ENCODE measurements around the gene SREBF2. TPM values are rescaled to one million over a fixed set of nuclear protein-coding genes. Genes with fewer than 3 reads are reported as not detected.

SREBF2 gene
- total and polyA plus RNA-seq, 2 of the 13 experiments (the other 11 are each of a cell fraction or from before 2014, with no cell fraction given) = 53.8 to 72.6 TPM

DNA sequence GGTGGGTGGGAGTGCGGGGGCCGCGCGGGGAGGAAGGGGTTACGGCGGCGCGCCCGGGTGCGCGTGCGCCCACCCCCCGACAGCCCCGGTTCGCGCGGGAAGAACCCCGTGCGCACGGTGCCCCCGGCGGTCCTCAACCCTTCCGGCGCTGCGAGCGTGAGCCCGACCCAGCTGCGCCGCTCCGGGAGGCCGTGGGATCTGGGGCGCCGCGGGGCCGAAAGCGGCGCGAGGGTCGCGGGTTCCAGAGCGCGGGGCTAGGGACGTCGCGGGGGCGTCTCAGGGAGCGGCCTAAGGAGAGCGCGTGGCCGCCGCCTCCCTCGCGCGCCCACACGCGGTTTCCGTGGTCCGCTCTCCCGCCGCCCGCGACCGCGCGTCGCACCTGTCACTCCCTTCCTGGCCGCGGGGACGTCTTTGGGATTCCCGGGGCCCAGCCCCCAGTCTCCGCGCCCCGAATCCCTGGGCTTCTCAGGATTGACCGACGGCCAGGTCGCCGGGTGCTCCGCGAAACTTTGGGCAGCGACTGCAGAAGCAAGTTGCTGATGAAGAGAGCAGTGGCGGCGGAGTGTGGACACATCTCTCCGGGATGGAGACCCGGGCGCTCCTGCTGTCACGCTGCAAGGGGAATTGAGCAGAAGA is 582 bp downstream of the SREBF2 start (continued):
- TF ChIP-seq, protein P1, sequence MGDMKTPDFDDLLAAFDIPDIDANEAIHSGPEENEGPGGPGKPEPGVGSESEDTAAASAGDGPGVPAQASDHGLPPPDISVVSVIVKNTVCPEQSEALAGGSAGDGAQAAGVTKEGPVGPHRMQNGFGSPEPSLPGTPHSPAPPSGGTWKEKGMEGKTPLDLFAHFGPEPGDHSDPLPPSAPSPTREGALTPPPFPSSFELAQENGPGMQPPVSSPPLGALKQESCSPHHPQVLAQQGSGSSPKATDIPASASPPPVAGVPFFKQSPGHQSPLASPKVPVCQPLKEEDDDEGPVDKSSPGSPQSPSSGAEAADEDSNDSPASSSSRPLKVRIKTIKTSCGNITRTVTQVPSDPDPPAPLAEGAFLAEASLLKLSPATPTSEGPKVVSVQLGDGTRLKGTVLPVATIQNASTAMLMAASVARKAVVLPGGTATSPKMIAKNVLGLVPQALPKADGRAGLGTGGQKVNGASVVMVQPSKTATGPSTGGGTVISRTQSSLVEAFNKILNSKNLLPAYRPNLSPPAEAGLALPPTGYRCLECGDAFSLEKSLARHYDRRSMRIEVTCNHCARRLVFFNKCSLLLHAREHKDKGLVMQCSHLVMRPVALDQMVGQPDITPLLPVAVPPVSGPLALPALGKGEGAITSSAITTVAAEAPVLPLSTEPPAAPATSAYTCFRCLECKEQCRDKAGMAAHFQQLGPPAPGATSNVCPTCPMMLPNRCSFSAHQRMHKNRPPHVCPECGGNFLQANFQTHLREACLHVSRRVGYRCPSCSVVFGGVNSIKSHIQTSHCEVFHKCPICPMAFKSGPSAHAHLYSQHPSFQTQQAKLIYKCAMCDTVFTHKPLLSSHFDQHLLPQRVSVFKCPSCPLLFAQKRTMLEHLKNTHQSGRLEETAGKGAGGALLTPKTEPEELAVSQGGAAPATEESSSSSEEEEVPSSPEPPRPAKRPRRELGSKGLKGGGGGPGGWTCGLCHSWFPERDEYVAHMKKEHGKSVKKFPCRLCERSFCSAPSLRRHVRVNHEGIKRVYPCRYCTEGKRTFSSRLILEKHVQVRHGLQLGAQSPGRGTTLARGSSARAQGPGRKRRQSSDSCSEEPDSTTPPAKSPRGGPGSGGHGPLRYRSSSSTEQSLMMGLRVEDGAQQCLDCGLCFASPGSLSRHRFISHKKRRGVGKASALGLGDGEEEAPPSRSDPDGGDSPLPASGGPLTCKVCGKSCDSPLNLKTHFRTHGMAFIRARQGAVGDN (CRISPR knock-in tag; IDR thresholded peaks at IDR 0.05) = peak; percentile 78
- TF ChIP-seq POLR2A (IDR thresholded peaks at IDR 0.05; ENCODE audit: insufficient read depth in 1 of 2, low read depth in 2 of 2, low read length in 2 of 2) (0 out of 4 replicates have a peak, but pooled peaks of 1 of the 2 experiments have one; percentile 25), KLF13 (CRISPR knock-in tag; IDR thresholded peaks at IDR 0.05) (no peak), NRL (CRISPR knock-in tag; IDR thresholded peaks at IDR 0.05; ENCODE audit: borderline replicate concordance) (no peak; the same call in 1 of the 2 replicates), ZNF251 (CRISPR knock-in tag; IDR thresholded peaks at IDR 0.05) (no peak), NR1H2 (CRISPR knock-in tag; IDR thresholded peaks at IDR 0.05; ENCODE audit: borderline replicate concordance, low read depth) (peak; percentile 80; the same call in 1 of the 2 replicates), ZNF883 (CRISPR knock-in tag; IDR thresholded peaks at IDR 0.05; ENCODE audit: not compliant biosample characterization) (peak; percentile 30), TMF1 (CRISPR knock-in tag; IDR thresholded peaks at IDR 0.05; ENCODE audit: low read depth) (peak; percentile 81; the same call in 1 of the 2 replicates)
- TF ChIP-seq, protein P2, sequence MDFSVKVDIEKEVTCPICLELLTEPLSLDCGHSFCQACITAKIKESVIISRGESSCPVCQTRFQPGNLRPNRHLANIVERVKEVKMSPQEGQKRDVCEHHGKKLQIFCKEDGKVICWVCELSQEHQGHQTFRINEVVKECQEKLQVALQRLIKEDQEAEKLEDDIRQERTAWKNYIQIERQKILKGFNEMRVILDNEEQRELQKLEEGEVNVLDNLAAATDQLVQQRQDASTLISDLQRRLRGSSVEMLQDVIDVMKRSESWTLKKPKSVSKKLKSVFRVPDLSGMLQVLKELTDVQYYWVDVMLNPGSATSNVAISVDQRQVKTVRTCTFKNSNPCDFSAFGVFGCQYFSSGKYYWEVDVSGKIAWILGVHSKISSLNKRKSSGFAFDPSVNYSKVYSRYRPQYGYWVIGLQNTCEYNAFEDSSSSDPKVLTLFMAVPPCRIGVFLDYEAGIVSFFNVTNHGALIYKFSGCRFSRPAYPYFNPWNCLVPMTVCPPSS (IDR thresholded peaks at IDR 0.05) = no peak
- TF ChIP-seq, protein P3, sequence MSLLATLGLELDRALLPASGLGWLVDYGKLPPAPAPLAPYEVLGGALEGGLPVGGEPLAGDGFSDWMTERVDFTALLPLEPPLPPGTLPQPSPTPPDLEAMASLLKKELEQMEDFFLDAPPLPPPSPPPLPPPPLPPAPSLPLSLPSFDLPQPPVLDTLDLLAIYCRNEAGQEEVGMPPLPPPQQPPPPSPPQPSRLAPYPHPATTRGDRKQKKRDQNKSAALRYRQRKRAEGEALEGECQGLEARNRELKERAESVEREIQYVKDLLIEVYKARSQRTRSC (CRISPR knock-in tag; IDR thresholded peaks at IDR 0.05; ENCODE audit: low read depth) = 0 out of 2 replicates have a peak, but pooled peaks have one; percentile 48
- TF ChIP-seq, protein P4, sequence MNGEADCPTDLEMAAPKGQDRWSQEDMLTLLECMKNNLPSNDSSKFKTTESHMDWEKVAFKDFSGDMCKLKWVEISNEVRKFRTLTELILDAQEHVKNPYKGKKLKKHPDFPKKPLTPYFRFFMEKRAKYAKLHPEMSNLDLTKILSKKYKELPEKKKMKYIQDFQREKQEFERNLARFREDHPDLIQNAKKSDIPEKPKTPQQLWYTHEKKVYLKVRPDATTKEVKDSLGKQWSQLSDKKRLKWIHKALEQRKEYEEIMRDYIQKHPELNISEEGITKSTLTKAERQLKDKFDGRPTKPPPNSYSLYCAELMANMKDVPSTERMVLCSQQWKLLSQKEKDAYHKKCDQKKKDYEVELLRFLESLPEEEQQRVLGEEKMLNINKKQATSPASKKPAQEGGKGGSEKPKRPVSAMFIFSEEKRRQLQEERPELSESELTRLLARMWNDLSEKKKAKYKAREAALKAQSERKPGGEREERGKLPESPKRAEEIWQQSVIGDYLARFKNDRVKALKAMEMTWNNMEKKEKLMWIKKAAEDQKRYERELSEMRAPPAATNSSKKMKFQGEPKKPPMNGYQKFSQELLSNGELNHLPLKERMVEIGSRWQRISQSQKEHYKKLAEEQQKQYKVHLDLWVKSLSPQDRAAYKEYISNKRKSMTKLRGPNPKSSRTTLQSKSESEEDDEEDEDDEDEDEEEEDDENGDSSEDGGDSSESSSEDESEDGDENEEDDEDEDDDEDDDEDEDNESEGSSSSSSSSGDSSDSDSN (CRISPR knock-in tag; IDR thresholded peaks at IDR 0.05) = peak; percentile 51; the same call in 1 of the 2 replicates
- TF ChIP-seq, protein P5, sequence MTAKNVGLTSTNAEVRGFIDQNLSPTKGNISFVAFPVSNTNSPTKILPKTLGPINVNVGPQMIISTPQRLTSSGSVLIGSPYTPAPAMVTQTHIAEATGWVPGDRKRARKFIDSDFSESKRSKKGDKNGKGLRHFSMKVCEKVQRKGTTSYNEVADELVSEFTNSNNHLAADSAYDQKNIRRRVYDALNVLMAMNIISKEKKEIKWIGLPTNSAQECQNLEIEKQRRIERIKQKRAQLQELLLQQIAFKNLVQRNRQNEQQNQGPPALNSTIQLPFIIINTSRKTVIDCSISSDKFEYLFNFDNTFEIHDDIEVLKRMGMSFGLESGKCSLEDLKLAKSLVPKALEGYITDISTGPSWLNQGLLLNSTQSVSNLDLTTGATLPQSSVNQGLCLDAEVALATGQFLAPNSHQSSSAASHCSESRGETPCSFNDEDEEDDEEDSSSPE (CRISPR knock-in tag; IDR thresholded peaks at IDR 0.05) = peak; percentile 47; the same call in 1 of the 2 replicates
- TF ChIP-seq, protein P6, sequence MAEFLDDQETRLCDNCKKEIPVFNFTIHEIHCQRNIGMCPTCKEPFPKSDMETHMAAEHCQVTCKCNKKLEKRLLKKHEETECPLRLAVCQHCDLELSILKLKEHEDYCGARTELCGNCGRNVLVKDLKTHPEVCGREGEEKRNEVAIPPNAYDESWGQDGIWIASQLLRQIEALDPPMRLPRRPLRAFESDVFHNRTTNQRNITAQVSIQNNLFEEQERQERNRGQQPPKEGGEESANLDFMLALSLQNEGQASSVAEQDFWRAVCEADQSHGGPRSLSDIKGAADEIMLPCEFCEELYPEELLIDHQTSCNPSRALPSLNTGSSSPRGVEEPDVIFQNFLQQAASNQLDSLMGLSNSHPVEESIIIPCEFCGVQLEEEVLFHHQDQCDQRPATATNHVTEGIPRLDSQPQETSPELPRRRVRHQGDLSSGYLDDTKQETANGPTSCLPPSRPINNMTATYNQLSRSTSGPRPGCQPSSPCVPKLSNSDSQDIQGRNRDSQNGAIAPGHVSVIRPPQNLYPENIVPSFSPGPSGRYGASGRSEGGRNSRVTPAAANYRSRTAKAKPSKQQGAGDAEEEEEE (CRISPR knock-in tag; IDR thresholded peaks at IDR 0.05; ENCODE audit: borderline replicate concordance) = no peak
- TF ChIP-seq, protein P7, sequence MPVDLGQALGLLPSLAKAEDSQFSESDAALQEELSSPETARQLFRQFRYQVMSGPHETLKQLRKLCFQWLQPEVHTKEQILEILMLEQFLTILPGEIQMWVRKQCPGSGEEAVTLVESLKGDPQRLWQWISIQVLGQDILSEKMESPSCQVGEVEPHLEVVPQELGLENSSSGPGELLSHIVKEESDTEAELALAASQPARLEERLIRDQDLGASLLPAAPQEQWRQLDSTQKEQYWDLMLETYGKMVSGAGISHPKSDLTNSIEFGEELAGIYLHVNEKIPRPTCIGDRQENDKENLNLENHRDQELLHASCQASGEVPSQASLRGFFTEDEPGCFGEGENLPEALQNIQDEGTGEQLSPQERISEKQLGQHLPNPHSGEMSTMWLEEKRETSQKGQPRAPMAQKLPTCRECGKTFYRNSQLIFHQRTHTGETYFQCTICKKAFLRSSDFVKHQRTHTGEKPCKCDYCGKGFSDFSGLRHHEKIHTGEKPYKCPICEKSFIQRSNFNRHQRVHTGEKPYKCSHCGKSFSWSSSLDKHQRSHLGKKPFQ (CRISPR knock-in tag; IDR thresholded peaks at IDR 0.05; ENCODE audit: insufficient replicate concordance) = peak; percentile 62

All from HepG2 (cell line).